ENCODE results near the gene COMT. TPM values are rescaled to one million over a fixed set of nuclear protein-coding genes. Genes with fewer than 3 reads are reported as not detected.

The COMT gene
- total and polyA plus RNA-seq, 9 of the 15 experiments (the other 6 are each of a cell fraction or from before 2014, with no cell fraction given) = 12.5 to 351 (median 155) TPM

DNA sequence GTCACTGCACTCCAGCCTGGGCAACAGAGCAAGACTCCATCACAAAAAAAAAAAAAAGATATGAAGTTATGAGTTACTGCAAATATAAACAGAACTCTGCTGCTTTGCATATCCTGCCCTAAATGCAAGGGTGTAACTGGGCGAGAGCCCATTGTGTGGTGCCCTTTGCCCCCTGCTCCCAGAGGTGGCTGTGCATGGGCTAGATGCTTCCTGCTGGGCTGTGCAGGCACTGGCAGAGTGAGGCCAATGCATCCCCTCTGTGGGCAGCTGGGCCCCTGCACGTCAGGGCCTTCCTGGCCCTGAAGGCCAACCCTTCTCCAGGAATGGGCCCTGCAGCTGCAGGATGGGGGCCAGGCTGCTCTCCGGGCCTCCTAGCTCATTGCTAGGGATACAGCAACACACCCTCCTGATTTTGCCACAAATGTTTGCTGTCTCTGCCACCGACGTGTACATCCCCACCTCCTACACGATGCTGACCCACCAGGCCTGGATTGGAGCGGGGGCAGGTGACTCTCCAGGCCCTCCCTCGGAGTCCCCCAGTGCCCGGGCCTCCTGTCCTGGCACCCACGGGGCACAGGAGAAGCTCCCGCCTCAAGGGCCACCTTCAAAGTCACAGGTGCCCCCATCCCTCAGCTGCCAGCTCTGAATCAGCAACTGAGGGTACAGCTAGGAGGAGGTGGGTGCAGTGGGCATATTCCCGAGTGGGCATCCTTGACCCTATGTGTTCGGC lies 40.7 kb upstream of the COMT start (continued):
- 0 out of 2 replicates have a peak, but pooled peaks have one; percentile 25 for TF ChIP-seq PRMT5 (CRISPR knock-in tag; IDR thresholded peaks at IDR 0.05)
- peak; percentile 87 for TF ChIP-seq SETDB1 (IDR thresholded peaks at IDR 0.05; ENCODE audit: low read length)
- no peak for TF ChIP-seq KDM5B (IDR thresholded peaks at IDR 0.05; ENCODE audit: insufficient replicate concordance, low read depth, low read length)
- TF ChIP-seq ZNF79 (CRISPR knock-in tag; IDR thresholded peaks at IDR 0.05; ENCODE audit: low read depth) = no peak
- TF ChIP-seq KLF1 (tag; IDR thresholded peaks at IDR 0.05) = no peak
- no peak for TF ChIP-seq ZNF668 (CRISPR knock-in tag; IDR thresholded peaks at IDR 0.05)
- no peak for TF ChIP-seq FOXO4 (CRISPR knock-in tag; IDR thresholded peaks at IDR 0.05)
- no peak for TF ChIP-seq ZNF239 (CRISPR knock-in tag; IDR thresholded peaks at IDR 0.05)

DNA sequence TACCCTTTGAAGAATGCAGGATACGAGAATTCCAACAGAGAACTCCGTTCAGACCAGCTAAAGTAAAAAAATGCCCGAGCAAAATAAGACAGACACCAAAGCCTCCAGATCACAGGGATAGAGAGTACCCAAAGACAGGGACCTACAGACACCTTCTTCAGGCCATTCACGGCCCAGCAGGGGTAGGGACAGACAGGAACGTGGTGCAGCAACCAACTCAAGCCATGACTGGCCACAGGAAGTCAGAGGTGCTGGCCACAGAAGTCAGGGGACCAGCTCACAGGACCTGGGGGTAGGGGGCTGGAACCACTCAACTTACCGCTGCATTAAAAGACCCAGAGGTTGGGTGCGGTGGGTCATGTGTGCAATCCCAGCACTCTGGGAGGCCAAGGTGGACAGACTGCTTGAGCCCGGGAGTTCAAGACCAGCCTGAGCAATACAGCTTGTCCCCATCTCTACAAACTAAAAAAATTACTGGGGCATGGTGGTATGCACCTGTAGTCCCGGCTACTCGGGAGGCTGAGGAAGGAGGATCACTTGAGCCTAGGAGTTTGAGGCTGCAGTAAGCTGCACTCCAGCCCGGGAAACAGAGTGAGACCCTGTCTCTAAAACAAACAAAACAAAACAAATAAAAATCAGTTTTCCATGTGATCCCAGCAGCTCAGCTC lies 39.9 kb upstream of the COMT start:
- Histone ChIP-seq H3K27me3 (ENCODE audit: control insufficient read depth in 2 of 2, insufficient read depth in 2 of 2, low read length in 2 of 2) (no peaks in the 10 kb centered on the region), H3K36me3 (ENCODE audit: control insufficient read depth, insufficient read depth, low read length) (peaks cover 13% of the 10 kb centered on the region; the same call in 2 of the 3 replicates), H3K4me1 (replicated peaks in 1 of 2; ENCODE audit: control insufficient read depth in 2 of 2, insufficient read depth in 2 of 2, low read length in 2 of 2) (peaks cover 0 to 51% of the 10 kb centered on the region in 2 experiments; a peak in 2 of 5 replicates), H3K4me2 (ENCODE audit: insufficient read depth, low read length) (no peak overlapping the region), H2AFZ (ENCODE audit: low read depth, low read length) (no peak overlapping the region), H3K4me3 (no peak overlapping the region), H3K79me2 (ENCODE audit: control insufficient read depth, insufficient read depth, low read length) (no peaks in the 10 kb centered on the region), H3K9me3 (replicated peaks; ENCODE audit: control insufficient read depth, insufficient read depth, low read depth, low read length) (no peaks in the 10 kb centered on the region), H3K27ac (ENCODE audit: extremely low read depth, low read depth, low read length) (no peak overlapping the region), H3K9ac (ENCODE audit: insufficient read depth in 1 of 2, low read depth in 2 of 2, low read length in 2 of 2) (0 out of 4 replicates have a peak overlapping the region, but pooled peaks of 1 of the 2 experiments have one; percentile 1), H4K20me1 (replicated peaks; ENCODE audit: control insufficient read depth, insufficient read depth, low read length) (peaks cover 11% of the 10 kb centered on the region), H3K9me1 (ENCODE audit: control insufficient read depth, insufficient read depth, low read length) (no peaks in the 10 kb centered on the region)
- in situ Hi-C loops (cut with MboI) = no loop called here
- FAIRE-seq = peak; percentile 52
- WGBS (ENCODE audit: insufficient coverage, low coverage, missing lambda C conversion rate) = 66% methylated on average over 11 of the region's 11 CpGs
- intact Hi-C loops (cut with micrococcal nuclease) = no loop called here
- BruUV-seq (replicated peaks) = no TSS peak
- ChIA-PET POLR2A (interaction anchor here (0.6 to 11.2 kb wide), 16 partner anchors 9 to 212 kb away, joined by 3 to 141 read pairs (median 4); partner anchors contain the start of genes COMT, GNB1L, RTL10 and TXNRD2), CTCF (ENCODE audit: low intra/inter-chr PET ratio) (no interaction called here)
- TF ChIP-seq SLC30A9 (CRISPR knock-in tag; IDR thresholded peaks at IDR 0.05) (no peak), CHD1 (IDR thresholded peaks at IDR 0.05; ENCODE audit: low read length) (peak; percentile 43), RBM25 (IDR thresholded peaks at IDR 0.05; ENCODE audit: low read depth, low read length, severe bottlenecking) (no peak), HDAC6 (IDR thresholded peaks at IDR 0.05; ENCODE audit: low read depth, low read length) (0 out of 2 replicates have a peak, but pooled peaks have one; percentile 54), HNRNPL (IDR thresholded peaks at IDR 0.05; ENCODE audit: low read depth, low read length) (no peak), SIX5 (IDR thresholded peaks at IDR 0.05; ENCODE audit: borderline replicate concordance in 1 of 2, insufficient read depth in 1 of 2, low read depth in 1 of 2, low read length in 2 of 2) (0 out of 4 replicates have a peak, but pooled peaks of 1 of the 2 experiments have one; percentile 12), TRIM28 (IDR thresholded peaks at IDR 0.05) (no peak), E2F1 (CRISPR knock-in tag; IDR thresholded peaks at IDR 0.05) (0 out of 2 replicates have a peak, but pooled peaks have one; percentile 53)
- DNase-seq (ENCODE audit: extremely low read depth in 1 of 4, low spot score in 3 of 4) = no peak
- ATAC-seq = no peak
